Liver (tissue), 3 donors: ENCODE data around the gene SCO2.

Source experiments
- CTCF ChIP-seq: fragments of 150-350 bp; IDR thresholded peaks from 2 replicates; pipeline ENCODE4 v1.5.1; 2017; ENCODE audit warnings: improper control_type of control experiment, low read depth, low read length; ENCODE audit not compliant: missing input control
- EGR1 ChIP-seq, 2 donors: IDR thresholded peaks; 2 replicates each; pipeline ENCODE4 v1.6.1; 2016 to 2018; ENCODE audit warnings: antibody characterized with exemption in 2 of 2, low read depth in 2 of 2
- GABPA ChIP-seq, 2 donors: IDR thresholded peaks in 1 of 2; conservative IDR thresholded peaks in 1 of 2; 2 replicates each; pipeline ENCODE4 v1.6.1; 2016; ENCODE audit warnings: antibody characterized with exemption in 2 of 2, mild to moderate bottlenecking in 1 of 2, moderate library complexity in 1 of 2
- HNF4A ChIP-seq, 2 donors: conservative IDR thresholded peaks; 2 replicates each; pipeline ENCODE4 v1.6.1; 2016; ENCODE audit warnings: antibody characterized with exemption in 2 of 2, mild to moderate bottlenecking in 2 of 2
- JUND ChIP-seq, 2 donors: IDR thresholded peaks; 2 replicates each; pipeline ENCODE4 v1.6.1; 2016; ENCODE audit warnings: antibody characterized with exemption in 2 of 2
- RAD21 ChIP-seq, 2 donors: IDR thresholded peaks; 2 replicates each; pipeline ENCODE4 v1.6.1; 2016; ENCODE audit warnings: antibody characterized with exemption in 2 of 2, mild to moderate bottlenecking in 2 of 2
- SP1 ChIP-seq: IDR thresholded peaks from 2 replicates; pipeline ENCODE4 v1.6.1; 2018; ENCODE audit warnings: antibody characterized with exemption, mild to moderate bottlenecking
- TAF1 ChIP-seq: conservative IDR thresholded peaks from 2 replicates; pipeline ENCODE4 v1.6.1; 2016; ENCODE audit warnings: antibody characterized with exemption, mild to moderate bottlenecking
- TF ChIP-seq, protein P1 (sequence below): IDR thresholded peaks from 2 replicates; pipeline ENCODE4 v1.6.1; 2016; ENCODE audit warnings: antibody characterized with exemption
- TF ChIP-seq, protein P2 (sequence below): IDR thresholded peaks from 2 replicates; pipeline ENCODE4 v1.6.1; 2016; ENCODE audit warnings: antibody characterized with exemption
- donor health status: healthy.
- donor health status: healthy.

DNA sequence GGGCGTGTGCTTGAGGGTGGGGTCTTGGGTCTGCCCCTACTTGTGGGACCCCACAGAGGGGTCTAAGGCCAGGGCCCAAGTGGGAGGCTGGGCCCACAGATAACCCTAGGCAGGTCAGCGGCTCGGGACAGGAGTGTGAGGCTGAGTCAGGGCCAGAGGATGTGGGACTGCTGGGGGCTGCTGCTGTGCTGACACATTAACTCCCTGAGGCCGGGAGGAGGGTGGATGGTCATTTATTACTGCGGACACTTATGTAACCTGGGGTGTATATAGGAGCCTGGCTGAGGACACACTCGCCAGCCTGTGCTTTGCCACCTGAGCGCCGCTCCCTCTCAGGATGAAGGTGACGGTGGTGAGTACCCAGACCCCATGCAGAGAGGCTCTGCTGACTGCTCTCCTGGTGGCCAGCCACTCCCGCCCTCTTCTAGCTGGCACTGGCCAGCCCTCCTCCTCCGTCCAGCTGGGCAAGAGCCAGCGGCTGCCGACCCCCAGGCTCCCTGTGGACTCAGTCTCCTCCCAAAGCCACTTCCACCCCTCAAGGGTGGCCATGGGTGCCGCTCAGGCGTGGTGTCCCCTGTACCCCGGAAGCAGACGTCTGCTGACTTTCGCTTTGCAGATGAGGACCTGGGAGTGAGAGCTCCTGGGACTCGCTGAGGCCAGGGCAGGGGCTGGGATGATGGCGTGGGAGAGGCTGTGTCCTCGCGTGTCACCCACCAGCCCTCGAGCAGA lies 38.7 kb downstream of the SCO2 start, which contains the start of gene MIOX:
- no peak for TF ChIP-seq CTCF
- no peak for TF ChIP-seq EGR1 (IDR thresholded peaks at IDR 0.05; ENCODE audit: low read depth in 2 of 2)
- no peak for TF ChIP-seq JUND (IDR thresholded peaks at IDR 0.05)
- TF ChIP-seq TAF1 = no peak
- no peak for TF ChIP-seq GABPA (IDR thresholded peaks at IDR 0.05 in 1 of 2, conservative IDR thresholded peaks at IDR 0.05 in 1 of 2)
- no peak for TF ChIP-seq RAD21 (IDR thresholded peaks at IDR 0.05)
- TF ChIP-seq, protein P1, sequence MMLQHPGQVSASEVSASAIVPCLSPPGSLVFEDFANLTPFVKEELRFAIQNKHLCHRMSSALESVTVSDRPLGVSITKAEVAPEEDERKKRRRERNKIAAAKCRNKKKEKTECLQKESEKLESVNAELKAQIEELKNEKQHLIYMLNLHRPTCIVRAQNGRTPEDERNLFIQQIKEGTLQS = no peak
- TF ChIP-seq, protein P2, sequence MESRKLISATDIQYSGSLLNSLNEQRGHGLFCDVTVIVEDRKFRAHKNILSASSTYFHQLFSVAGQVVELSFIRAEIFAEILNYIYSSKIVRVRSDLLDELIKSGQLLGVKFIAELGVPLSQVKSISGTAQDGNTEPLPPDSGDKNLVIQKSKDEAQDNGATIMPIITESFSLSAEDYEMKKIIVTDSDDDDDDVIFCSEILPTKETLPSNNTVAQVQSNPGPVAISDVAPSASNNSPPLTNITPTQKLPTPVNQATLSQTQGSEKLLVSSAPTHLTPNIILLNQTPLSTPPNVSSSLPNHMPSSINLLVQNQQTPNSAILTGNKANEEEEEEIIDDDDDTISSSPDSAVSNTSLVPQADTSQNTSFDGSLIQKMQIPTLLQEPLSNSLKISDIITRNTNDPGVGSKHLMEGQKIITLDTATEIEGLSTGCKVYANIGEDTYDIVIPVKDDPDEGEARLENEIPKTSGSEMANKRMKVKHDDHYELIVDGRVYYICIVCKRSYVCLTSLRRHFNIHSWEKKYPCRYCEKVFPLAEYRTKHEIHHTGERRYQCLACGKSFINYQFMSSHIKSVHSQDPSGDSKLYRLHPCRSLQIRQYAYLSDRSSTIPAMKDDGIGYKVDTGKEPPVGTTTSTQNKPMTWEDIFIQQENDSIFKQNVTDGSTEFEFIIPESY = no peak
- TF ChIP-seq SP1 = no peak
- TF ChIP-seq HNF4A (conservative IDR thresholded peaks at IDR 0.05) = no peak
